HepG2 (cell line): ENCODE data around the gene NFE2L1. TPM values are rescaled to one million over a fixed set of nuclear protein-coding genes. Genes with fewer than 3 reads are reported as not detected.

ENCODE experiments used
- ARID4A ChIP-seq: sonication (generic); formaldehyde crosslinking; IDR thresholded peaks from 2 replicates; pipeline ENCODE4 v1.5.0; 2020; ENCODE audit warnings: mild to moderate bottlenecking, missing genetic modification reagents, borderline replicate concordance
- ASH2L ChIP-seq: fragments of 300-600, 200-600 bp; sonication (generic); IDR thresholded peaks from 2 replicates; pipeline ENCODE4 v1.7.0; 2017; ENCODE audit warnings: low read depth, mild to moderate bottlenecking, moderate library complexity, mixed read lengths, low read length; ENCODE audit not compliant: insufficient read length
- GABPB1 ChIP-seq: IDR thresholded peaks from 2 replicates; pipeline ENCODE4 v1.6.1; 2016; ENCODE audit warnings: mild to moderate bottlenecking, missing genetic modification reagents, moderate library complexity, missing compliant biosample characterization
- KAT2B ChIP-seq: fragments of 150-350 bp; IDR thresholded peaks from 2 replicates; pipeline ENCODE4 v1.6.1; 2014; ENCODE audit warnings: low read depth, low read length, borderline replicate concordance
- TARDBP ChIP-seq: sonication (generic); formaldehyde crosslinking; IDR thresholded peaks from 2 replicates; pipeline ENCODE4 v1.8.0; 2022; ENCODE audit warnings: mild to moderate bottlenecking, missing genetic modification reagents
- ZNF224 ChIP-seq: sonication (generic); formaldehyde crosslinking; IDR thresholded peaks from 2 replicates; pipeline ENCODE4 v1.5.0; 2020; ENCODE audit warnings: mild to moderate bottlenecking, missing genetic modification reagents
- ZNF282 ChIP-seq: fragments of 450-650 bp; IDR thresholded peaks from 2 replicates; pipeline ENCODE4 v1.6.1; 2018; ENCODE audit not compliant: partially characterized antibody
- ZNF33A ChIP-seq: sonication (generic); formaldehyde crosslinking; IDR thresholded peaks from 2 replicates; pipeline ENCODE4 v1.5.1; 2020; ENCODE audit warnings: missing genetic modification reagents, mild to moderate bottlenecking, moderate library complexity, borderline replicate concordance
- ZNF512 ChIP-seq: sonication (generic); formaldehyde crosslinking; IDR thresholded peaks from 2 replicates; pipeline ENCODE4 v1.4.0; 2020; ENCODE audit warnings: mild to moderate bottlenecking, missing genetic modification reagents
- ZNF530 ChIP-seq: sonication (generic); formaldehyde crosslinking; IDR thresholded peaks from 2 replicates; pipeline ENCODE4 v1.5.0; 2020; ENCODE audit warnings: low read depth, mild to moderate bottlenecking, missing genetic modification reagents
- ZNF609 ChIP-seq: sonication (generic); formaldehyde crosslinking; IDR thresholded peaks from 2 replicates; pipeline ENCODE4 v1.4.0; 2020; ENCODE audit warnings: mild to moderate bottlenecking, missing genetic modification reagents, borderline replicate concordance
- ZNF639 ChIP-seq: conservative IDR thresholded peaks from 2 replicates; pipeline ENCODE4 v1.6.1; 2018; ENCODE audit warnings: missing genetic modification reagents
- ZNF709 ChIP-seq: sonication (generic); formaldehyde crosslinking; IDR thresholded peaks from 2 replicates; pipeline ENCODE4 v1.5.0; 2020; ENCODE audit warnings: mild to moderate bottlenecking, missing genetic modification reagents
- ZNF766 ChIP-seq: sonication (generic); formaldehyde crosslinking; IDR thresholded peaks from 2 replicates; pipeline ENCODE4 v1.5.0; 2020; ENCODE audit warnings: missing genetic modification reagents, borderline replicate concordance
- ZNF841 ChIP-seq: sonication (generic); formaldehyde crosslinking; IDR thresholded peaks from 2 replicates; pipeline ENCODE4 v1.8.1; 2023; ENCODE audit warnings: missing genetic modification reagents, borderline replicate concordance
- ZNF891 ChIP-seq: sonication (generic); formaldehyde crosslinking; IDR thresholded peaks from 2 replicates; pipeline ENCODE4 v1.5.0; 2020; ENCODE audit warnings: mild to moderate bottlenecking, missing genetic modification reagents
- polyA plus RNA-seq, 8 experiments: library from polyadenylated mRNA; depleted of rRNA in 3 of 8; stranded (reverse) in 7 of 8; unstranded in 1 of 8; fragments of >200 nt; fragmentation: Illumina TruSeq in 4 of 8; extraction: Trizol in 4 of 8; gene quantifications; 2 replicates each; pipeline versions ENCODE4 v1.2.1 to v1.2.3, GENCODE V29; 2011 to 2016; ENCODE audit warnings: low read depth in 4 of 8, missing spikeins in 1 of 8, mixed read lengths in 1 of 8; ENCODE audit not compliant: insufficient read depth in 1 of 8
- total RNA-seq, 5 experiments: library from RNA; depleted of rRNA; stranded (reverse); fragments of >200 nt; fragmentation: Illumina TruSeq; extraction: Trizol; gene quantifications; 2 replicates each; pipeline ENCODE4 v1.2.3, GENCODE V29; 2016; ENCODE audit warnings: low read depth in 1 of 5

Gene NFE2L1
- total and polyA plus RNA-seq, 2 of the 13 experiments (the other 11 are each of a cell fraction or from before 2014, with no cell fraction given), result 67.0 to 234 TPM

- peak; percentile 22; the same call in 1 of the 2 replicates for TF ChIP-seq ZNF609
- TF ChIP-seq ZNF639, result no peak
- TF ChIP-seq ASH2L, result peak; percentile 39
- no peak for TF ChIP-seq ZNF841 (CRISPR knock-in tag)
- no peak for TF ChIP-seq ZNF224 (CRISPR knock-in tag)
- peak; percentile 72; the same call in 1 of the 2 replicates for TF ChIP-seq ZNF512 (CRISPR knock-in tag)
- TF ChIP-seq GABPB1, result peak; percentile 71
- peak; percentile 83 for TF ChIP-seq ARID4A (CRISPR knock-in tag)
- TF ChIP-seq TARDBP, result no peak
- no peak for TF ChIP-seq ZNF530
- no peak for TF ChIP-seq ZNF33A (CRISPR knock-in tag)
- no peak for TF ChIP-seq ZNF282
- TF ChIP-seq ZNF766 (CRISPR knock-in tag), result no peak; the same call in 1 of the 2 replicates
- no peak for TF ChIP-seq KAT2B
- no peak for TF ChIP-seq ZNF709
- TF ChIP-seq ZNF891, result no peak; the same call in 1 of the 2 replicates
Observed at GRCh38 chr17:48037036-48037837, 10.9 kb upstream of the NFE2L1 start, which contains the start of gene COPZ2 (continued).
